ENCODE results near the gene ZNF441. TPM values are rescaled to one million over a fixed set of nuclear protein-coding genes. Genes with fewer than 3 reads are reported as not detected.

Gene ZNF441
- 10 to 100 TPM in 4 of 5 donors, 1 to 10 TPM in 1; 6.8 to 29.4 (median 22.8) TPM for total RNA-seq
- polyA plus RNA-seq: 1 to 10 TPM; 1.7 to 2.9 (median 2.0) TPM
- long read RNA-seq, donor 1, full-length matches to known transcripts: 3 of 3 reads
- long read RNA-seq, donor 1, partial matches to known transcripts: 0 of 3 reads
- long read RNA-seq, donor 1, other reads (novel, unspliced or antisense): 0 of 3 reads
- long read RNA-seq, donor 2, full-length matches to known transcripts: 1 of 1 reads
- long read RNA-seq, donor 2, partial matches to known transcripts: 0 of 1 reads
- long read RNA-seq, donor 2, other reads (novel, unspliced or antisense): 0 of 1 reads
- long read RNA-seq, donor 3, full-length matches to known transcripts: 1 of 7 reads
- long read RNA-seq, donor 3, partial matches to known transcripts: 6 of 7 reads
- long read RNA-seq, donor 3, other reads (novel, unspliced or antisense): 0 of 7 reads
- long read RNA-seq, donor 4: 0 reads
- long read RNA-seq, donor 5, full-length matches to known transcripts: 2 of 2 reads
- long read RNA-seq, donor 5, partial matches to known transcripts: 0 of 2 reads
- long read RNA-seq, donor 5, other reads (novel, unspliced or antisense): 0 of 2 reads
- long read RNA-seq, donor 6, full-length matches to known transcripts: 5 of 5 reads
- long read RNA-seq, donor 6, partial matches to known transcripts: 0 of 5 reads
- long read RNA-seq, donor 6, other reads (novel, unspliced or antisense): 0 of 5 reads
- long read RNA-seq, donor 7, full-length matches to known transcripts: 1 of 1 reads
- long read RNA-seq, donor 7, partial matches to known transcripts: 0 of 1 reads
- long read RNA-seq, donor 7, other reads (novel, unspliced or antisense): 0 of 1 reads
- long read RNA-seq, donor 8, full-length matches to known transcripts: 2 of 2 reads
- long read RNA-seq, donor 8, partial matches to known transcripts: 0 of 2 reads
- long read RNA-seq, donor 8, other reads (novel, unspliced or antisense): 0 of 2 reads
- long read RNA-seq, donor 9, full-length matches to known transcripts: 2 of 2 reads
- long read RNA-seq, donor 9, partial matches to known transcripts: 0 of 2 reads
- long read RNA-seq, donor 9, other reads (novel, unspliced or antisense): 0 of 2 reads
- long read RNA-seq, donor 10: 0 reads

- no peaks in the 10 kb centered on the region for H3K36me3 ChIP-seq
- DNase-seq: peak; percentile 98
- H3K27ac ChIP-seq: peak within 1 kb of the TSS; percentile 85 to 95 (median 95)
- TF ChIP-seq CTCF (IDR thresholded peaks at IDR 0.05) (peak in 2 of 7 experiments; percentile 14 to 20), POLR2A (IDR thresholded peaks at IDR 0.05) (peak in 1 of 4 donors; percentile 20), POLR2AphosphoS5 (IDR thresholded peaks at IDR 0.05) (peak; percentile 17 to 74 (median 69)), EP300 (IDR thresholded peaks at IDR 0.05) (no peak)
- H3K4me3 ChIP-seq: peak within 1 kb of the TSS; percentile 68 to 92 (median 84)
- intact Hi-C loops (cut with DNase I; ENCODE audit: low total_unique reads): no loop called here
- peaks cover 5 to 26% (median 18%) of the 10 kb centered on the region in 4 donors for H3K4me1 ChIP-seq
- WGBS, 5 donors: 0% methylated on average over 33 to 61 of the region's 61 CpGs
- H3K27me3 ChIP-seq: no peaks in the 10 kb centered on the region
- H3K9me3 ChIP-seq: peaks cover 0 to 18% (median 8%) of the 10 kb centered on the region in 4 donors
Measured at GRCh38 chr19:11766597-11767591, at the start of gene ZNF441. ZNF441 (plus strand) TSS chr19:11767000; CDS start chr19:11767194, 194 bp downstream.

- TF ChIP-seq POLR2AphosphoS5 (IDR thresholded peaks at IDR 0.05) (no peak), POLR2A (IDR thresholded peaks at IDR 0.05) (no peak), CTCF (IDR thresholded peaks at IDR 0.05) (no peak), EP300 (IDR thresholded peaks at IDR 0.05) (no peak)
- Histone ChIP-seq H3K36me3 (peaks cover 43 to 75% (median 68%) of the 10 kb centered on the region in 4 donors), H3K27ac (no peak overlapping the region), H3K4me1 (no peaks in the 10 kb centered on the region), H3K27me3 (no peaks in the 10 kb centered on the region), H3K4me3 (no peak overlapping the region), H3K9me3 (peaks cover 14 to 78% (median 52%) of the 10 kb centered on the region in 4 donors)
- 87 to 96% (median 94%) methylated on average over 5 of the region's 5 CpGs for WGBS, 5 donors
- DNase-seq: no peak
- intact Hi-C loops (cut with DNase I; ENCODE audit: low total_unique reads): no loop called here
Measured at GRCh38 chr19:11721681-11722080, 45.1 kb upstream of the ZNF441 start.

- TF ChIP-seq POLR2AphosphoS5 (IDR thresholded peaks at IDR 0.05): no peak
- no peak for TF ChIP-seq POLR2A (IDR thresholded peaks at IDR 0.05)
- TF ChIP-seq CTCF (IDR thresholded peaks at IDR 0.05): no peak
- no peak for TF ChIP-seq EP300 (IDR thresholded peaks at IDR 0.05)
- intact Hi-C loops (cut with DNase I; ENCODE audit: low total_unique reads): no loop called here
- peaks cover 43 to 77% (median 71%) of the 10 kb centered on the region in 4 donors for H3K36me3 ChIP-seq
Measured at GRCh38 chr19:11722414-11722813, 44.4 kb upstream of the ZNF441 start.

More at GRCh38 chr19:11722414-11722813, 44.4 kb upstream of the ZNF441 start:
- Histone ChIP-seq H3K4me3 (no peak overlapping the region), H3K27me3 (no peaks in the 10 kb centered on the region), H3K4me1 (no peaks in the 10 kb centered on the region), H3K27ac (no peak overlapping the region), H3K9me3 (peaks cover 14 to 85% (median 53%) of the 10 kb centered on the region in 4 donors)
- 95 to 99% (median 97%) methylated on average over 10 of the region's 10 CpGs for WGBS, 5 donors
- DNase-seq: no peak

Measured in stomach (tissue), 19 donors.